HG03097 (cell line): ENCODE measurements around the gene PIMREG.

Experiments used
- ATAC-seq: cut with Tn5 transposase; IDR thresholded peaks from one replicate; pipeline ENCODE4 v1.9.1; 2021; ENCODE audit not compliant: unreplicated experiment, low FRiP score

The PIMREG gene

GRCh38 chr17:6496640-6497441 lies 52.6 kb downstream of the PIMREG start:
- no peak for ATAC-seq

- ATAC-seq, result no peak
Measured at GRCh38 chr17:6497496-6498221, 53.4 kb downstream of the PIMREG start.

GRCh38 chr17:6498356-6498755 lies 54.1 kb downstream of the PIMREG start:
- ATAC-seq, result no peak

- ATAC-seq, result no peak
Measured at GRCh38 chr17:6498901-6499540, 54.8 kb downstream of the PIMREG start.
